DMS153 treated with DMSO at 0.1 percent for 48 hours (cell line): Measurements from ENCODE around the gene KIF23.

ENCODE experiments used
- DNase-seq: peaks from one replicate; lab custom pipeline; 2025; ENCODE audit not compliant: unreplicated experiment; lab: John Stamatoyannopoulos, UW

KIF23 gene

DNA sequence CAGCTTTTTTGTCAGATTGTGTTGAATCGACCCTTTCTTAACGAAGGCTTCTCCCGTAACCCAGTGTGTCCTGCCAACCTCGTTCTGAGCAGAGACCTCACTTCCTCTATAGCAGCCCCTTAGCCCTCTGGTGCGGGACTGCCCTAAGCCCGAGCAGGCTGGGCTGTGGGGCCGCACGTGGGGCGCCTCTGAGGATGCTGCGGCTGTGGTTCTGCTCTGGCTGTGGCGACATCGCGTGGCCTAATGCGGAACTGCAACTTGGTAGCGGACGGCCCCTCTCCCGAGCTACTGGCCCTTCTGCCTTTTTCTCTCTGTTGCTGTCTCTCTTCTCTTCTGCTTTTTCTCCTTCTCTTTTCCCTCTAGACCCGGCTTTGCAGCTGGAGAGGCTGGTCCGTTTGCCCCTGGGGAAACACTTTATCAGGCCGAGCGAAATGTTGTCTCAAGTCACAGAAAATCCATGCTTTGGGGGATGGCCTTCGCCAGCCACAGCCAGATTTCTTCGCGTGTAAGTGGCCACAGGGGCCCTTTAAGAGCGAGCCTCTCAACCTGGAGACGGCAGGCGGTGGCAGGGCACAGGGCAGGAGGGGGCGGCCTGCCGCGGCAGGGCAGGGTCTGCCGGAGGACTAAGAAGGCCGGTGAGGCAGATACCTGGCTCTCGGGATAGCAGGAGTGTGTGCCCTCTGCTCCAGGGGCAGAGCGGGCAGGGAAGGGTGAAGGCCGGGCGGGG is 19.4 kb upstream of the KIF23 start:
- no peak for DNase-seq

DNA sequence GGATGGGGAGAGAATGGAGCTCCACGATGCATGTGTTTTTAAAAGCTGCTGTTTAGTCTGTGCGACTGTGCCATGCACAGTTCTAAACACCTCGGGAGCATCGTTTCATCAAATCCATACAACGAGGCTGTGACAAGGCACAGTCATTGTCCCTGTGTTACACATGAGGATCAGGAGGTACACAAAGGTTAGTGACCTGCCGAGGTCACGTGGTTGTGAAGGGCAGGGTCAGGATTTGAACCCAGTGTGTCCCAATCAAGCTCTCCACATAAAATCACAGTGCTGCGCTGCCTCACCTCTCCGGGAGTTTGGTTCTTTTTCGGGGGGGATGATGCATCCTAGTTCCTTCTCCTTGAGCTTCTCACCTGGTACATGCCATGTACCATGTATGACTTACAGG is 18.7 kb upstream of the KIF23 start:
- DNase-seq, result no peak

DNA sequence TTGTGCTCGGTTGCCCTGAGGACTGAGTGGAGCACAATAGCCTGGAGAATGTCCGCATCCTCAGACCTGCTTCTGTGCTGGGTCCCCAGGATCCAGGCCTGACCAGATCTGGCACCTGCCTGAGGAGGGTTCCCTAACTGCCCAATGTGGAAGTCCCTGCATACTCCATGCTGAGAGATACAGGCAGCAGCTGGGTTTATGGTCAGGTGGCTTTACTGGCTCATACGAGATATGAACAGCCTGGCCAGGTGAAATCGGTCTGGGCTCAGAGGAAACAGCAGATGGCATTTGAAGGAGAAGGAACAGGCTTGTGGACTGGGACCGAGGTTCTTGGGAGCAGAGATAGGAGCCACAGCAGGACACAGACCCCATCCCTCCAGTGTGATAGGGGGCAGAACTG is 18.2 kb upstream of the KIF23 start:
- DNase-seq, result no peak

DNA sequence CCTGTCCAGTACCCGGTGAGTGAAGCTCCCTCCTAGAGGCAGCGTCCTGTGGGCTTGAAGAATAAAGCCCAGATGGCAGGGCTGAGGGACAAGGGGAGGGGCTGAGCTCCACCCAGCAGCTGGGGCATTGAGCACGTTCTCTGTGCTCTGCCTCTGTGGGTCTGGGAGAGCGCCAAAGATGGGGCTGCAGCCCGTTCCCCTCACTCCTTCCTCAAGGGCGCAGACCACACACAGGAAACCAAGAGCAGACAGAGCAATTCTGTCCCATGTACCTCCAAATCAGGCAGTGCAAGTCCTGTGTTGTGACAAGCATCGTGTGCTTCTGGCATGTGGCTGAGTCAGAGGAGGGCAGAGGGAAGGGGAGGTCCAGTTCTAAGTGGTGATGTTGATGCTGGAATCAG is 15.7 kb upstream of the KIF23 start:
- no peak for DNase-seq

DNA sequence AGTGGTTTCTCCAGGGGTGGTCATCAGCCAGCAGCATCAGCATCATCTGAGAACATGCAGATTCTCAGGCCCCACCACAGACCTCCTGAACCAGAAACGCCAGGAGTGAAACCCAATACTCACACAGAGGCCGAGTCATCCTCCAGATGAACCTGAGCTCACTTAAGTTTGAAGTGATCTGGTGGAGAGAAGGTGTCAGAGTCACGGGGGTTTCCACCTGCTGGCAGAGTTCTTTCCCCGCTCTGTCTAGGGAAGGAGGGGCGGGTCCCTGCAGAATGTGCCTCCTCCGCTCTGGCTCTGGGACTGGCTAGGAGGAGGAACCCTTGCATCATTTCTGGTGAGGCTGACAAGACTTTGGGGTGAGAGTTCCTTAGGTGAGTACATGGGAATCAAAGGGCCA is 13.3 kb upstream of the KIF23 start:
- no peak for DNase-seq

DNA sequence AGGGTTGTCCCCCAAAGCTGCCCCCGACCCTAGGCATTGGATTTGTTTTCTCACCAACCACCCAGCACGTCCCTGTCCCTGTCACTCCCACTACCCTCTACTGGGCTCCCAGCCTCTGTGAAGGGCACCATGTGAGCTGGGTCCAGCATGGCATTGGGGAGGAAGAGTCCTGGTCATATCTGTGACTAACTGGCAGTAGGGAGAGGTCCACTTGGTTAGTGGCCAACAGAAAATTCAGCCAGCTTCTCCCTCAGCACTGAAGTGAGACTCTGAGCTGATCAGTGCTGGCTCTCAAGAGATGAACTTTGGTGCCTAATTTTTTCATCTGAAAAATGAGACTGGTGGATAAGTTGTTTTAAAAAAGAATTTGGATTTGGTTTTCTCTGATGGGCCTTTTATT is 11.3 kb upstream of the KIF23 start:
- no peak for DNase-seq

DNA sequence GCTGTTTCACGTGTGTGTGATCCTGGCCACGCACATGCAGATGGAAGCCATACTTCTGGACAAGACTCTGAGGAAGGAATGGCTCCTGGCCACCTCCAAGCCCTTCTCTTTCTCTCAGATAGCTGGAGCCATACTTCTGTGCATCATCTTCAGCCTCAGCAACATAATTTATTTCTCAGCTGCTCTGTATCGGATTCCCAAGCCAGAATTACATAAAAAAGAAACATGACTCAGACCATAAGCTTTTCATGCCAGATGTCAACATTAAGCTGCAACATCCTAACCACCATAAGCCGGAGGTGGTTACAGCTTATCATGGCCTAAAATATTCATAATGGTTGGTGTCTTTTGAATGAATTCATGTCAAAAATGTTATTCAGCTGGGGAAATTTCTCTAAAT is 10.6 kb upstream of the KIF23 start:
- DNase-seq, result no peak

DNA sequence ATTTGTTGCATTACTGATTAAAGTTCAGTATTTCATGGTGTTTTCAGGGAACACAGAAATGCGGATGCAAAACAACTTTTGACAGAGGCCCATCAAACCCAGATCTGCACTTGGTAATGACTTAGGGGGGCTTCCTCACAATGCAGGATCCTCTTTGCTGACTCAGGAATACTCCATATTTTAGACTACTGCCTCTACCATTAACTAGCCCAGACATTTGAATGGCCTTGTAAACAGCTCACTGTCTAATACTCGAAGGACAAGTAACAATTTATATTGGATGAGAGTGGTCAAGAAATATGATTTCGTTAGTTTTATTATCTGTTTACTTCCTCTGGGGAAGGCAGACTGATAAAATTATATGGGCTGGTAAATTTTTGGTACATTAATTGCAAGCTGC is 9.0 kb upstream of the KIF23 start:
- no peak for DNase-seq

DNA sequence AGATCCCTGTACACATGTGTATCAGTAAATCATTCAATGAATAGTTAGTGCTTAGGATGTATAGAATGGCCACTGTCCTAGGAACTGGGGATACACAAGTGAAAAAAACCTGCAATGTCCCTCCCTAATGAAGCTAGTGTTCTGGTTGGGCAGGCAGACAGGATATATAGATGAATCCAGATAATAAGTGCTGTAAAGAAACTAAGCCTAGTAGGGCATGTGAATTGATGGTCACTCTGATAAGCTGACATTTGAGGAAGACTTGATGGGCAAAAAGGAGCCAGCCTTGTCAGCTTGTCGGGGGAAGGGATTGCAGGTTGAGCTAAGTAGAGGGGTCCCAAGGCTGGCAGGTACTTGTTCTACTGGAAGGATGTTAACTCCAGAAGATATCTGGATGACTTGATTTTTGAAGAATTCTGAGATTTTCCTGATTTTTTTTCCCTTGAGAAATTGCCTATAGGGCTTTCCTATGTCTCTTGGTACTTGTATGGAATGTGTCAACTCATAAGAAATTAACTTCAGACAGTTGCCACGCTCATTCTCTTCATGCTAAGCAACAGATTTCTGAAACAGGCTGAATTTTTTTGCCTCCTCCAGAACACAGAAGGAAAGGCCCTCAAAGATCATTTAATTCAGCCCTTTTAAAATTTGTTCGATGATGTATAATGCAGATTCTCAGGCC is 6.3 kb upstream of the KIF23 start:
- no peak for DNase-seq

DNA sequence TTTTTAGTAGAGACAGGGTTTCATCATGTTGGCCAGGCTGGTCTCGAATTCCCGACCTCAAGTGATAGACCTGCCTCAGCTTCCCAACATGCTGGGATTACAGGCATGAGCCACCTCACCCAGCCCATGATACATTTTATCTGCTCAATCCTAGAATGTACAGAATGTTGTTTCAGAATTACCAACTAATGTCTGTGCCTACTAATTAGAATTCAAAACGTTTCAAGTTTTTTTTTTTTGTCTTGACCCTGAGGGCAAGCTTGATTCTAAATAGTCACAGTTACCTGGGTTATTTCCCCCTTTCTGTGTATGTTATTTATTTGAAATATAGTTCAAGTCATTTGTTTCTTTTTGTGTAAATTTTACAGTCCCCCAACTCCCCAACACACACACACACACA is 5.3 kb upstream of the KIF23 start:
- DNase-seq, result no peak

DNA sequence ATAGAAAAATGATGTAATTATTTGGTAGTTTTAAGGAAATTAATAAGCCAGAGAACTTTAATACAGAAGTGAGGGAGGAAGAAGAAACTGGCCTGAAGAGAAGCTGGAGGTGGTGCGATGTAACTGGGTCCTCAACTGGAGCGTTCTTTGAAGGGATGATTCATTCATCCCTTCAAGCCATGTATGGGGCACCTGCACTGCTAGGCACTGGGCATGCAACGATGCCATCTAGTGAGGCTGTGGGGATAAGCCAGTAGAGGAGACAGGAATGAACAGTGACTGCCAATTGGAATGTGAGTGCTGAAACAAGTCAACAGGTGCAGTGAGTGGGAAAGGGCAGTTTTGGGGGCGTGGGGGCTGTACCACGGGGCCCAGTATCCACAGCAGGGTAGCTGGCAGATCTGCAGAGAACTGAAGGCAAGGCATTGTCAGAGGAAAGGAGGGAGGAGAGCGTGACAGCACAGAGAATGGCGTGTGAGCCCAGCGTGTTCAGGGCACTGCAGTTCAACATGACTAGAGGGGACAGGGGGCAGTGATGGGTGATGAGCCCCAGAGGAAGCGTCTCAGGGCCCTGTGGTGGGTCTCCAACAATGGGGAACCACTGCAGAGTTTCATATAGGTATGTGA is 3.8 kb upstream of the KIF23 start:
- DNase-seq, result no peak

DNA sequence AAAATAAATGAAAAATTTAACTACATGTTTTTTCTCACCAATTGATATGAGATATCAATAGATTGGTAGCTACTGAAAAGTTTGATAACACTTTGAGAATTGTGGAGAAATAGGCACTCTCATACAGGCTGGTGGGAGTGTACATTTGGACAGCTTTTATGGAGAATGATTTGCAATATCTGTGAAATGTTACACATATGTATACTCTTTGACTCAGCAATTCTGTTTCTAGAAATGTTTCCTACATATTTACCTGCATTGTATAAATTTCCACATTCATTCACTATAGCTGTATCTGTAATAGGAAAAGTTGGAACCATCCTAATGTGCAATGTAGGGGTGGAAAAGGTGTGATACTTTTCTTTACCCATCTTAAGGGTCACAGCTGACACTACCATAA is 1.9 kb upstream of the KIF23 start:
- DNase-seq, result no peak

DNA sequence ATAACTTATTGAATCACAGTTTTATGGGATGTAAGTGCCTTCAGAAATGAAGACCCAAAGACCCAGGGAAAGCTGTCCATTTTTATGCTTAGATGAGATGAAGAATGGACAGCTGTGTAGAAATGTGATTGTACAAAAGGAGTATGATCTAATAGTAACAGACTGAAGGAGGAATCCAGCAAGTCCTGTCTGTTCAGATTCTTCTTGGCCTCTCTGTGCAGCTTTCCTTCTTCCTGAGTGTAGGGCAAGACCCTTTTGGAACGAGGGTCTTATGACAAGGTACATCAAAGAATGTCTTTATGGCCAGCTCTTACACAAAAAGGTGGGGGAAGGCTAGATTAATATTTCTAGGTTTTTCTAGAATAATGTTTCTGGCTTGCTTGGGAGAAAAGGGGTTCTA is 1.4 kb upstream of the KIF23 start:
- DNase-seq, result no peak

DNA sequence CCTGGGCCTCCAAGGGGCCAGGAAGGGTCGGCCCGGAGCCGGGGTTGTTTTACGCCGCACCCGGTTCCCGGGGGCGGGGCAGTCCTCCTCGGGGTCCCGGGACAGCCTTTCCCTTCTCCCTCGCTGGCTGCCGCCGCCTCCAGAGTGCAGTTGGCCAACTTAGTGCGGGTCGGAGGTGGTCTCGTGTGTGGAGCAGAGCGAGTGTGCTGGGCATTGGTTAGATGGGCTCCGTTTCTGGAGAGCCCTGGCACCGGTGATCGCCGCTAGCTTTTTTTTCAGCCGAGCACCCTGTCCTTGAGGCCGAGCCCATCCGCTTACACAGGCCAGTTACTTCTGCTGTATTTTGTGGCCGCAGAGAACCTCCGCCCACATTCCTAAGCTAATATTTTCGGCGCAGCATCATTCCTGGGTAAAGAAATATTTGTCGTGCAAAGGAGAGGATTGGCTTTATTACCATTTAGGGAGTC is 585 bp downstream of the KIF23 start:
- no peak for DNase-seq

DNA sequence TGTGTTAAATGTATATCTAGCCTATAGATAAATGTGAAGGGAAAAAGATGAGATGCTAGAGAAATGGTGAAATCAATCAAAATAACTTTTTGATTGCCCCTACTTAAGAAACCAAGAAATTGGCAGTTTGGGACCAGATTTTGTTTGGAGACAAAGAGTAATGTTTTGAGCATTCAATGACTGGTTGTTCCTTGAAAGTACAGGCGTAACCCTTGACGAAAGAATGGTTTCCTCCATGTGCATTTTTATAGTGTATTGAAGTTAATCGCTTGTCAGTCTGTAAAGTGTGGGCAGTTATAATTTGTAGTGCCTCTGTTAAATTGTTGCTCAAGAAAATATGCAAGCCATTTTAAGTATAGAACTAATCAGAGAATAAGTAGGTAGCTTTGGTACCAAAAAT is 1.2 kb downstream of the KIF23 start:
- no peak for DNase-seq

DNA sequence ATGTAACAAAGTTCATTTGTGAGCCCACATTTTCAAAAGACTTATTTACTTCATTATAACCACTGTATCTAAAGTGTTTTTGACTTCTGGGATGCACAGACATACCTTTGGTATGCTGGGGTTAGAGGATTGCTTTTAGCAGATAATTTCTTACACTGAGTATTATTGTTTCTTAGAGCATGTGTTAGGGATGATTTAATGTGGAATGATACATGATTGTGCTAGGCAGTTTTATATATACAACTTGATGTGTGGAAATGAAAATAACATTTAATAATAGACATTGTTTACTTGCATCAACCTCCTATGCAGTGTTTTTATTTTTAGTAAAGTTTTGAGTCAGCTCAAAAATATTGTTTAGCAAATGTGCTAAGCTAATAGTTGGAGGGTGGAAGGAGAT is 3.4 kb downstream of the KIF23 start:
- no peak for DNase-seq

DNA sequence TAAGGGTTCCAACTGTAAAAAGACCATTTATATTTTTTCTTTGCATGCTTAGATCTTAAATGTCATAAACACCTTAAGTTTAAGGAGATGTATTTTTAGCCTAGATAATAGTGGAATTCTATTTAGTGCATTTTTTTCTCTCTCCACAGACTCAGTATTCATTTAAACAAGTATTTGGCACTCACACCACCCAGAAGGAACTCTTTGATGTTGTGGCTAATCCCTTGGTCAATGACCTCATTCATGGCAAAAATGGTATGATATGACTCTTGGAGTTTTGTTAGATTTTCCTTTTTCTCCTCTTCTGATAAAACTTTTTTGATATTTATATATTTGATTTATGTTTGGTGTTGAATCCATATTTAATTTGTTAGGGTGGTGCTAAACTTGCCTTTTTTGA is 7.3 kb downstream of the KIF23 start:
- DNase-seq, result no peak

DNA sequence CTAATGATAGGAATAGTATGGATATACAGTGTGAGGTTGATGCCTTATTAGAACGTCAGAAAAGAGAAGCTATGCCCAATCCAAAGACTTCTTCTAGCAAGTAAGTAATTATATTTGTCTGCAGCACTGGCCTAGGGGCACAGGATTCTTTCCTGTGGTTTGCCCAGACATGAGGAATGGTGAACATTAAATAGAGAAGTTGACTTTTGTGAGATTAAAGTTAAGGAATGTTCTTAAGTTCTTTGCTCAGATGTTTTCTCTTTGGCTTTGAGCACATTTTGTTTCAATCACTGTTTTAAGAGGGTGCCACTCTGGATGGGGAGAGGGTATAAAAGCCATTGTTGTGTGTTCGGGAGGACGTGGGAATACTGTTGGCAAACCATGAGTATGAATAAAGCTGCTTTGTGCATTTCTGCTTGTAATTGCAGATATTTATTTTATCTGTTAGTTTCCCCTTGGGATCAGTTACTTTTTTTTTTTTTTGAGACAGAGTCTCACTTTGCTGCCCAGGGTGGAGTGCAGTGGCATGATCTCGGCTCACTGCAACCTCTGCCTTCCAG is 8.3 kb downstream of the KIF23 start:
- DNase-seq, result no peak

DNA sequence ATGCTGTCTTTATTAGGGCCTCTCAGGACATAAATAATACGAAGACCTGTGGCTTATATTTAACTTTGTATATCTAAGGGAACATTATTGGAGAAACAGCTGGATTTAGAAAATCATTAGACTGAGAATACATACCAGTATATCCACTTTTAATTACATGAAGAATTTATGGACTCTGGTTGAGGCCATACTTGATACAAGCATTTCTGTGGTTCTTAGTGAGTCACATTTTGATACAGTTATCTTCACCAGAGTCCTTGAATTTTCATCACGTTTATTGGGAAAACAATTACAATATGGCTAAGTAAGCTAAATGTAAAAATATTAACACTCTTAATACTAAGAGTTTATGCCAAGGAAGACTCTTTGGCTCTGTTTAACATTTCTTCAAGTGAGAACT is 9.9 kb downstream of the KIF23 start:
- no peak for DNase-seq

DNA sequence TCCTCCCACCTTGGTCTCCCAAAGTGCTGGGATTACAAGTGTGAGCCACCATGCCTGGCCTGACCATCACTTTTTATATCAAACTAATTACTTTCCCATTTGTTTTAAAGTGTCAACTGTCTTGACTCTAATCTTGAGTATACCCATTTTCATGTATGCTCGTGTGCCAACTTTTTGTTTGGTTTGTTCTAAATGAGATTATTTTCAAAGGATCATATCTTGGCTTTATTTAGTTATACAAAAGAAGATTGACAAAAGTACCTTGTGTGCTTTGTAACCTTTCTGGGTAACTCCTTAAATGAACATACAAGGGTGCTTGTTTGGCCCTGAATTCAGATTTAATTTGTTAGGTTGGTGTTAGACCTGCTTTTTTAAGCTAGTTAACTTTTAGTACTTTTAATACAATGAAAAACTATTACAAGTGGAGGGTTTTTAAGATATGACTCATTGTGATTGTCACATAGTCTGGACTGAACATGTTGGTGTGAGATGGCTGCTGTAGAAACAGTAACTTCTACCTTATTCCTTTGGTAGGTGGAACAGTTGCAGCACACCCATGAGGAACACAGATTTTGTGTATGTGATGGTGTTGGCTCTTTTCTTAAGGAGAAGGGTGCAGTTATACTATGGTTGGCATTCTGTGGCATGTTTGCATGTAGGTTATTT is 10.7 kb downstream of the KIF23 start:
- no peak for DNase-seq

DNA sequence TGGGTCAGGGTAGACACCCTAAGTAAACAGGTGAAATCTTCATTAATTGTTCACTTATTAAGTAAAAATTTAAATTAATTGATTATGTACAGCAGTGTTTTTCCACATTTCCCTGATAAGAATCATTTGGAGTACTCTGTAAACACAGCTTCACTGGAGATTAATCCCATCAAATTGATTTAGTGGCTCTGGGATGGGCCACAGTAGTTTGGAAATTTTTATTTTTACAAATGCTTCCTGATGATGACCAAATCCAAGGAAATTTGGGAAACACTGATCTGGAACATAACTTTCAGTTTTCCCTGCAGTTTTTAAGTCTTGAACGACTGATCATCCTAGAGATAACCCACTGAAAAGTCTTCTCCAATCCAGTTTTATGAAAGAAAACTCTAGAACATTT is 19.7 kb downstream of the KIF23 start:
- no peak for DNase-seq

DNA sequence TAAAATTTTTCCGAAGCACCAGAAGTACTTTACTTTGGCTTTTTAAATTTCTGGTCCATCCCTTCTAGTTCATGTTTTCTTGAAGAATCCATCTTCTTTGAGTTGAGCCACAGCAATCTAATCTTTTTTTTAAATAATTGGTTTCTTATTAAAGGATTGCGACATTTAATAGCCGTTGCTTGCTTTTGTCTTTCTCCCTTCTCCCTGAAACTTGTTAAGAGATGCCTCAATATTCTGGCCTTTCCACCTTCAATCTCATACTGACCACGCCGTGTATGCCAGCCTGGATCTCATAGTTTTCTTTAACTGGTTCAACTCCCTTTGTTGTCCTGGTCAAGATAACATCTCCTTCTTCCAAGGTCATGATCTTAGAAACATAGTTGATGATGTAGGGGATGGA is 20.1 kb downstream of the KIF23 start:
- DNase-seq, result no peak
